ENCODE results near the gene MOB3B.

MOB3B gene

GRCh38 chr9:27356446-27356845 lies 173.2 kb downstream of the MOB3B start:
- peak; percentile 63 to 67 for DNase-seq

DNA sequence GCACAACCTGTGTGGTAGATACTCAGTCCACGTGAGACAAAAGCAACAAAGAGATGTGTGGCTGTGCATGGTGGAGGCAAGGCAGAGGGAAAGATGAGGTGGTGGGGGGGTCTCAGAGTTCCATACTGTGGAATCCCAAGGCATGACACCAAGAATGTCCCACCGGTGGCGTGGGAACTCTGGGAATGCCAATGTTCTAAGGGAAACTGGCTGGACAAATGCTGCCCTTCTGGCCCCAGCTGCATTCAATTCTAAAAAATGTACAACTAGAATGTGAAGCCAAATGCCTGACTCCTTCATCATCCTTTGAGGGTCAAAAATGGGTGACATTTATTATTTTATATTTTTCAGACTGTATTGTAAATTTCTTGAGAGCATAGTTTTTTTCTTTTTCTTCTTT lies 174.4 kb downstream of the MOB3B start:
- no peak for DNase-seq

DNA sequence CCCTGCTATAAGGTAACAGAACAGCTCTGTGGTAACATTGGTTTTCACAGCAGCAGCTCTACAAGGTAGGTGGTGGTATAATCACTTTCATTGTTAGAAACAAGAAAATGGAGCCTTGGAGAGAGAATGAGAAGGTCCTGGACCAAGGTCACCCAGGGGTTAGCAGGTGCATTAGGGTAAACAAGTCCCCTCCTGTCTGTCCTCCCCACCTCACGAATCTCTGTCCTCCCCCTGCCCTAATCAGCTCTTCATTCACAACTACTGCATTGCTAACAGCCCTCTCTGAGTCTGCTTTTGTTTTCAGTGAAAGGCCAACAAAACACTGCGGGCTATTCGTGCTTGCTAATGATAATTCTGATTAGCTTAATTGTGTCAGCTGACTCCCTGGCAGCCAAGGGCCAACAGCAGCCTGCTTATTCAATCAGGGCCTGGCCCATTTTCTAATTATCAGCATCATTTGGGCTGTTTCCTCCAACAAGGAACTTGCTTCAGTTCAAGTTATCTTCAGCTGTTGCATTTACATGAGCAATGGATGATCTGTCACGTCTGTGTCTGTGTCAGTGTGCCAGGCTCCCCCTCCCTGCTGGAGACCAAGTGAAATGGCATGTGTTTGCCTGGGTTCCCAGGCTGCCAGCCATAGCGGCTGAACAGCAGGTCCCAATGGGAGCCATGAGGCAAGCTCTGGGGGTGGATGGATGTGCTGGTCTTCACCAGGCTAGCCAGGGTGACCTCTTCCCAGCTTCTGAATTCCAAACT lies 176.0 kb downstream of the MOB3B start:
- peak; percentile 43 to 55 for DNase-seq

DNA sequence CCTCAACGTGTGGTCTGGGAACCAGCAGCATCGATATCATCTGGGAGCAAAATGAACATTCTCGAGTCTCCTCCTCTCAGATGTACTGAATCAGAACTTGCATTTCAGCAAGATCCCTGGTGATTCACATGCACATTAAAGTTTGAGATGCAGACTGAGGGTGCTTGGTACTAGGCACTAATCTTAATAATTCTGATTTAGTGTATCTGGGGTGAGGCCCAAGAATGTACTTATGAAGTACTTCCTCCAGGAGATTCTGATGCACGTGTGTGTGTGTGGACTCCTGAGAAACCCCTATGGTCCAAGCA lies 176.5 kb downstream of the MOB3B start:
- no peak for DNase-seq

- peak; percentile 92 to 93 for DNase-seq
Observed at GRCh38 chr9:27352457-27353165, 177.0 kb downstream of the MOB3B start.

DNA sequence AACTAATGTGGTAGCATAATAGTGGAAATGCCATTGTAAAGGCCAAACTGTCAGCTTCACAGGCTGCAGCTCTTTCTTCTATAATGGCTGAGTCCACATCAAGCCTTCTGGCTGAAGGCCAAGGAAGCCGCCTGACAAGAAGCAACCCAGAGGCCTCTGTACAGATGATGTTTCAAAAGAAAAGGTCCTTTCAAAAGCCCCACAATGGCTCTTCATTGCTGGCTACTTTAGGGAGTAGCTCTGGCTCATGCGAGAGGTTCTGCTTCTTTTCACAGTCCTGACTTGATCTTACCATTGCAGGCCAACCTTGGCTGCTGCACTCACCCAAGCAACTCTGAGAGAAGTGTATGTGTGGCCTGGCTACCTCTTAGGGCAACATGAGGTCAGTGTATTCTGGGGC lies 178.2 kb downstream of the MOB3B start:
- peak; percentile 49 to 61 for DNase-seq

DNA sequence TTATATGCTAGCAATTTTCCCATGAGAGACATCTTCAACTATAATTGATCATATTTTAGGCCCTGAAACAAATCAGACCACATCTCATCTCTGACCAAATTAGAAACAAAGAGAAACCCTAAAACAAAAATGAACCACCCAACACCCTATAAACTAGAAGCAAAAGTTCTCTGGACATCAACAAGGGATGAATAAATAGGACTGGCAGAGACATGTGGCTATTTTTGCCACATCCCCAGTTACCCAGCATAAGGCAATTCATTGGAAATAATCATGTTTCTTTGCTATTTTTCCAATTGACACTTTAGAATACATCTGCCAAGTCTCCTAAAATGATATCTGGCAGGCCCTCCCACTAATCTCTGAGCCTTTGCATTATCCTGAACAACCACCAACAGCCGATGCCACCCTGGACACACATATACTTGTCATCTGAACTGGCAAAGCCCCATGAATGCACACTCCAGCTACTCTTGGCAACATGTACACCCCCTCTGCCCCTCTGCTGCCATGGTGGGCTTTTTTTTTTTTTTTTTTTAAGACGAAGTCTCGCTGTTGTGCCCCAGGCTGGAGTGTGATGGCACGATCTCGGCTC lies 179.1 kb downstream of the MOB3B start:
- DNase-seq = no peak

DNA sequence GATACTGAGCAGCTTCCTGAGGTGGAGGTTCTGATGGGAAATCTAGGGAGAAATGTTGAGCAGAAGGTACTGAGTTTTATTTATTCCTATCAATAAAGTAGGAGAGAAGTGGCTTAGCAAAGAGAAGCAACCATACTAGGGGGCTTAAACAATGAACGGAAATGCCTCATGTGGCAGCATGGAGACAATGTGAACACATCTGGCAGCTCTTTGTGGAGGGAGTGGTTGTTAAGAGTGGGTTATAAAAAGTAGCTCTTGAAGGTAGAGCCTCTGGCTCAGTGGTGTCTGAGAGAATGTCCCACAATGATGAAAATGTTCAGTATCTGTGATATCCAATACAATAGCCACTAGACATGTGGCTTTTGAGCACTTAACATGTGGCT lies 179.9 kb downstream of the MOB3B start:
- no peak for DNase-seq

DNA sequence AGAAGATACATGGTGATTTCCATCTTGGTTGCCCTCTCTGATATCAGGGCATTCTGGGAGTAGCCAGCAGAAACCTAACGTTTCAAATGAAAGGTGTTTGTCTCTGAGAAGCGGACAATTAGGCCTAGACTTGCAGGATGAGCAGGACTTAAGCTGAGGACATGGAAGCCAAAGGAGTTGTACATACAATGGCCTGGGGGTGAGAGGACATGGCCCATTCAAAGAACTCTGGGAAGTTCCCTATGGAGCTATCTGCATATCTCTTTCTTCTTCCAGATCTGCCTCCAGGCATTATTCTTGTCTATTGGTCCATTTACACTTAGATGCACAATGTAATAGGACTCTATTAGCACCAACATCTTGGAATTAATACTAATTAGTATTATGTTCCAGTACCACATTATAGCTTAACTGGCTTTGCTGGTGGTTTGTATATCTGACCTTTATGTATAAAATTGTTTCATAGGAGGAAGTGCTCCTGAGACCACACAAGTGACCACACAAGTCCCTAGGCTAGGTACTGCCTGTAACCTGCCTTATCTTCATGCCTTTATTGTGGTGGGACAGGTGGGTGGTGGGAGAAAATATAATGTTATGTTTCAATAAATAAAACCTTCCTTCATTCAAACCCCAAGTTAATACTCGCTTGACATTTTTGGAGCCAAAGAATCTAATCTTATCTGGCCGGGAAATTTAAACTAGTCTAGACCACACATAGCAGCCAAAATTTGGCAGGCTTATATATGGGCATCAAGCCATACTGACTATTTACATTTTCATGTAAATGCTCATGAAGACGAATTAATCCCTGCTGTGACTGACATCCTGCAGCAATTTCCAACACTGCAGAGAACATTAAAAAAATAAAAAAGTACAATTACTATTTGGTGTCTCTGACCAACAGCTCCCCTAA lies 180.6 kb downstream of the MOB3B start:
- DNase-seq = no peak

DNA sequence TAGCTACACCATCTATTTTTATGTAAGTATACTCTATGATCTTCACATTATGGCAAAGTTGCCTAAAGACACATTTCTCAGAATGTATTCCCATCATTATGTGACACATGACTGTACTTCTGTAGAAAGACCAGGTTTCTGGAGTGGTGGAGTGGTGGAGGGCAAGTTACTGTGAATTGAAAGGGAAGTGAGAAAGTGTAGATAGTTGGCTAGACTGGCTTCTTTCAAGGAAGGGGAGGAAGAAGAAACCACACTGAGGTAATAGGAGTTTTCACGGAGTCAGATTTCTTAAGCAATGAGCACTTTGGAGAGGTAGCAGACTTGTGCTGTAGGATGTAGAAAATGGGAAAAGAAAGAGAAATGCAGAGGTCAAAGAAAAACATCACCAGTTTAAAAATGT lies 181.7 kb downstream of the MOB3B start:
- peak; percentile 66 to 85 for DNase-seq

GRCh38 chr9:27344776-27345175 lies 184.8 kb downstream of the MOB3B start:
- DNase-seq = no peak

DNA sequence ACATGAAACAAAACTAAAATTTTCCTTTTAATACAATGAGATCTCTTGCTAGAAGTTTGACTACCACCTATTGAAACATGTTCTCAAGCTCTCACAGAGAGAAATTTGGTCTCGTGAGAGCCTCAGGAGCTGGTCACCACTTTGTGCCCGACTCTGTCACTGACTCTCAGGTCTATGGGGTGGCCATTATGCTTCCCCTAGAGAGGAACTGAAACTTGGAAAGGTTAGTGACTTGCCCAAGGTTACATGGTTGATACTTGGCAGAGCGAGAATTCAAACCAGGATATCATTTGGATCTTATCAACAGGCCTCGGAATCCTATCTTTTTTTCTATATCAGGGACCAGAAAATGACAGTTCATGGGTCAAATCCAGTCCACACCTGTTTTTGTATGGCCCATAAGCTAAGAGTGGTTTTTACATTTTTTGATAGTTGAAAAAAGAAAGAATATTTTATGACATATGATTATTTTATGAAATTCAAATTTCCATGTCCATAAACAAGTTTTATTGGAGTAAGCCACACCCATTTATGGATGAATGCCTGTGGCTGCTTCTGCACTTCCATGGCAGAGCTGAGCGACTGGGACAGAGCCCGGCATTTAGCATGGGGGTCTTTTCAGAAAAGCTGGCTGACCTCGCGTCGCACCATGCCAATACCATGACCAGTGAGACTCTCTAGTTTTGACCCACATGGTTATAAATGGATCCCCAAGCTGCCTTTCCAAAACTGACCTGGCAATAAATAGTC lies 187.9 kb downstream of the MOB3B start:
- peak; percentile 68 to 71 for DNase-seq

GRCh38 chr9:27340961-27341511 lies 188.6 kb downstream of the MOB3B start:
- DNase-seq = peak; percentile 56 to 75

GRCh38 chr9:27340285-27340674 lies 189.3 kb downstream of the MOB3B start:
- peak in 1 of 2 donors; percentile 44 for DNase-seq

GRCh38 chr9:27339661-27340284 lies 189.8 kb downstream of the MOB3B start:
- DNase-seq = peak; percentile 86 to 89

- DNase-seq = no peak
Observed at GRCh38 chr9:27338527-27338903, 191.1 kb downstream of the MOB3B start.

- peak; percentile 94 to 98 for DNase-seq
Observed at GRCh38 chr9:27337833-27338526, 191.6 kb downstream of the MOB3B start.

- no peak for DNase-seq
Observed at GRCh38 chr9:27337236-27337635, 192.4 kb downstream of the MOB3B start.

DNA sequence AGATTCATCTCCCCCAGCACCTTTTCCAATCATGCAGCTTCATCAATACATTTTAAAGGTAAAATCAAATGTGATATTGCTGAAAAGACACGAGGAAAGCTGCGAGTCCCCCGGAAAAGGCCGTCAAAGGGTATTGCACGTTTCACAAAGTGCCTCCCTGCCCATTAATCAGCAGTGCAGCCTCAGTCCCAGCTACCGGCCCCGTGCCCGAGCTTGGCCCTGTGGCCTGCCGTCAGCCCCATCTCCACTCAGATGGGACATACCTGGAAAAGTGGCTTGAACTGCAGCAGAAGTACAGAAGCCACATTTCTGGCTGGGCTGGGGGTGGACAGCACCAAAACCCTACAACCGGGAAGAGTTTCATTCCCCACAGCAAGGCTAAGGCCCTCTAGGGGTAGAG lies 192.8 kb downstream of the MOB3B start:
- no peak for DNase-seq

DNA sequence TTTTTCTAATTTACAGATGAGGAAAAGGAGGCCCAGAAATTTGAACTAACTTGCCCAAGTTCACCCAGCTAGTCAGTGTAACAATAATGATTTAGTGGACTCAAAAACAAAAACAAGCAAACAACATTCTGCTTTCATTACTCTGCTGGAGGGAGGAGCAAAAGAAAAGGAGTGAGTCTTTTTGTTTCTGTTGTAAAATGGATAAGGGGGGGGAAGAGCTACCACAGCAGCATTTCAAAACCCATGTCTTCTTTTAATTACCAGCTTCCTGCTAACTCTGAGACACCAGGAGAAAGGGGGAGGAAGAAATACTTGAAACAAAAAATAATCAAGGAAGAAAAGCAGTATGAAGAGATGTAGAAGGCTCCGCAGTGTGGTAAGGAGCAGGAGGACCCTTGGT lies 193.5 kb downstream of the MOB3B start:
- peak; percentile 25 to 50 for DNase-seq

GRCh38 chr9:27335075-27335474 lies 194.5 kb downstream of the MOB3B start:
- peak; percentile 95 to 99 for DNase-seq
